ENCODE data around the gene FBF1.

Gene FBF1

DNA sequence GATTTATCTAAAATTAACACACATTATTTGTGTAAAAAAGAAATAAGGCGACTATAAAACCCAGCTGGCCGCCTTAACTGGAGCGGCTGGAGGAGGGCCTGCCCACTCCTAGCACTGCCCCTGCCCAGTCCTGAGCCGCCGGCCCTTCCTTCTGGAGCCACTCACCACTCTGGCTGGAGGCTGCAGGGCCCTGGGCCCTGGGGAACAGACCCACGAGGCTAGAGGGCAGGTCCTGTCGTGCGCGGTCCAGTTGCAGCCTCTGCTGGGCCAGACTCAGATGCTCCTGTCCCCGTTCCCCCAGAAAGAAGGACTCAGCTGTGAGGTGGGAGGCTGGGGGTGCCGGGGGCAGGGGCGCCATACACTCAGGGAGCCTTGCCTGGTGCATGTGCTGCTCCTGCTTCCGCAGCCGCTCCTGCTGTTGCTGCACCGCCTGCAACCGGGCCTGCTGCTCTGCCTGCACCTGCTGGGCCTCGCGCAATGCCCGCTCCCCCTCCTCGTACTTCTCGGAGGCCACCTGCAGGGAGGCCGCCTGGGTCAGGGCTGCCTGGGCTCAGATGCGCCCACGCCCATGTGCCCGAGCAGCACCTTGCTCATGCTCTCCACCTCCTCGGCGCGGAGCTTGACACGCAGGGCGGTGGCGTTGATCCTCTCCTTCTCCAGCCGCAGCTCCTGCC lies 27.2 kb downstream of the FBF1 start:
- H3K4me3 Mint-ChIP-seq = no peak overlapping the region
- H3K27me3 Mint-ChIP-seq (ENCODE audit: low read depth) = no peaks in the 10 kb centered on the region
- H3K4me1 Mint-ChIP-seq (ENCODE audit: low read depth) = peaks cover 2% of the 10 kb centered on the region
- no peak overlapping the region for H3K27ac Mint-ChIP-seq
- no peaks in the 10 kb centered on the region for H3K36me3 Mint-ChIP-seq (ENCODE audit: low read depth)
- no peaks in the 10 kb centered on the region for H3K9me3 Mint-ChIP-seq

DNA sequence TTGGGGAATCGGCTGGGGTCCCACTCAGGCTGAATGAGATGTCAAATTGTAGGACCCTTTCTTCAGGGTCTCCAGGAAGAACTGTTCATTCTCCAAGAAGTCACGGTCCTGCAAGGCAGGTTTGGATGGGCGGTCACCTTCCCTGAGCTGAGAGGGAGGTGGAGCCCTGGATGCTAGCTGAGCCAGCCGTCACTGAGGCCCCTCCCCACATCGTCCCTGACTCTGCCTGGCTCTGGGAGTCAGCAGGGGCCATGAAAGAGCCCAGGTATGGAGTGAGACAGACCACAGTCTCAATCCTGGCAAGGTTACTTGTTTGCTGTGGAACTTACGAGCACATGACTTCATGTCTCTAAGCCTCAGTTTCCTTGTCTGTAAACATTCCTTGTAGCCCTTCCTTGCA lies 30.1 kb downstream of the FBF1 start:
- H3K27me3 Mint-ChIP-seq (ENCODE audit: low read depth) = no peaks in the 10 kb centered on the region
- no peak overlapping the region for H3K4me3 Mint-ChIP-seq
- H3K27ac Mint-ChIP-seq = no peak overlapping the region
- no peaks in the 10 kb centered on the region for H3K36me3 Mint-ChIP-seq (ENCODE audit: low read depth)
- H3K4me1 Mint-ChIP-seq (ENCODE audit: low read depth) = peaks cover 6% of the 10 kb centered on the region
- no peaks in the 10 kb centered on the region for H3K9me3 Mint-ChIP-seq

DNA sequence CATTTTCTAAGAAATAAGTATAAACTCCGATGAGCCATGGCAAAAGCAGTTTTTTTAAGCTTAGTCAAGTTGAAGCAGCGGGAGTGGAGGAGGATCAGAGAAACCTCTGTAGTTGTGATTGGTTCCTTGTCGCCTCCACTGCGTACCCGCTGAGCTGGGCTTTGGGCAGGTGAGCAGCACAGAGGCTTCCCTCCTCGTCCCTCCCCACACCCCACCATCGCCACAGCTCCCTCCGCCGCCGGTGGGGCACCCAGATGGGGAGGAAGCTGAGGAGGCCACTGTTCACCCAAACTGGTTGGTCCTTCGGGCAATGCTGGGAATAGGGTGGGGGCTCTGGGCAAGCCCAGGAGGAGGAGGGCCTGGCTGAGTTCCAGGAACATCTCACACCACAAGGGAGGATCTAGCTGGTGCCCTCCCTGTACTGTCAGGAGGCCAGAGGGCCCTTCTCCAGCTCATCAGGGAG lies 31.0 kb downstream of the FBF1 start:
- no peak overlapping the region for H3K27ac Mint-ChIP-seq
- H3K4me3 Mint-ChIP-seq = no peak overlapping the region
- no peaks in the 10 kb centered on the region for H3K9me3 Mint-ChIP-seq
- H3K36me3 Mint-ChIP-seq (ENCODE audit: low read depth) = no peaks in the 10 kb centered on the region
- peaks cover 9% of the 10 kb centered on the region for H3K4me1 Mint-ChIP-seq (ENCODE audit: low read depth)
- H3K27me3 Mint-ChIP-seq (ENCODE audit: low read depth) = no peaks in the 10 kb centered on the region

DNA sequence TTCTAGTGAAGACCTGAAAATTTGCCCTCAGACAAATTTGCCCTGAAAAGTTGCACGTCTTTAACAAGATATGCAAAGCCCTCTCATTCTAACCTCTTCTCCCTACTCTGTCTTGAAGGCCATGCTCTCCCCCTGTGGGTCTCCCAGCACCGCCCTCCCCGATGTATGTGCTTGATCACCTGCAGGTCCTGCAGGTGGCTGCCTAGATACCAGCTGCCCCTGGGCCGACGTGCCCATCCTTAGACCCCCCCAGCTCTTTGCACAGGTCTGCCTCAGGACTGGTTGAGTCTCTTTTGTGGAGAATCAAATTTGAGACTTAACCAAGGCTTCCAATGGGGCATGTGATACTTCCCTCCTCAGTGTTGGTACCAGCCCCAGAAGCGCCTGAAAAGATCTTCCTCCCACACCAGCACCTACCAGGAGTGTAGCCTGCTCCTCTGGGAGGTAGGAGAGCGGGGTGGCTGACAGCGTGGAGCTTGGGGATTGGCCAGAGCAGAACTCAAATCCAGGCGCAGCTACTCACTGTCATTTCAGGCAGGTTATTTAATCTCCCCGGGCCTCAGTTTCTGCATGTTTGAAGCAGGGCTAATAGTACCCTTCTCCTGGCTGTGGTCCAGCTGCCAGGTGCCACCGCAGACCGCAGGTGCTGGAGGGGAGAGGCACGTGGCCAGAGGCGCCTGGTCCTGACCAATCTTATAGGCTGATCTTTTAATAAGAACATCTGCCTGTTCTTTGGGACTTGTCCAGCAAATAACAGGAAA lies 31.6 kb downstream of the FBF1 start:
- H3K27ac Mint-ChIP-seq = no peak overlapping the region
- H3K4me3 Mint-ChIP-seq = no peak overlapping the region
- H3K27me3 Mint-ChIP-seq (ENCODE audit: low read depth) = no peaks in the 10 kb centered on the region
- H3K4me1 Mint-ChIP-seq (ENCODE audit: low read depth) = peaks cover 9% of the 10 kb centered on the region
- no peaks in the 10 kb centered on the region for H3K36me3 Mint-ChIP-seq (ENCODE audit: low read depth)
- H3K9me3 Mint-ChIP-seq = no peaks in the 10 kb centered on the region

GRCh38 chr17:75908201-75908600 lies 32.6 kb downstream of the FBF1 start:
- Mint-ChIP-seq H3K27ac (no peak overlapping the region), H3K36me3 (ENCODE audit: low read depth) (peaks cover 3% of the 10 kb centered on the region), H3K4me1 (ENCODE audit: low read depth) (peaks cover 11% of the 10 kb centered on the region), H3K27me3 (ENCODE audit: low read depth) (no peaks in the 10 kb centered on the region), H3K4me3 (no peak overlapping the region), H3K9me3 (no peaks in the 10 kb centered on the region)

GRCh38 chr17:75906143-75906884 lies 34.5 kb downstream of the FBF1 start:
- H3K4me1 Mint-ChIP-seq (ENCODE audit: low read depth) = peaks cover 13% of the 10 kb centered on the region
- H3K9me3 Mint-ChIP-seq = no peaks in the 10 kb centered on the region
- H3K36me3 Mint-ChIP-seq (ENCODE audit: low read depth) = peaks cover 5% of the 10 kb centered on the region
- no peaks in the 10 kb centered on the region for H3K27me3 Mint-ChIP-seq (ENCODE audit: low read depth)
- peak overlapping the region; percentile 51 for H3K4me3 Mint-ChIP-seq
- peak overlapping the region; percentile 41 for H3K27ac Mint-ChIP-seq

DNA sequence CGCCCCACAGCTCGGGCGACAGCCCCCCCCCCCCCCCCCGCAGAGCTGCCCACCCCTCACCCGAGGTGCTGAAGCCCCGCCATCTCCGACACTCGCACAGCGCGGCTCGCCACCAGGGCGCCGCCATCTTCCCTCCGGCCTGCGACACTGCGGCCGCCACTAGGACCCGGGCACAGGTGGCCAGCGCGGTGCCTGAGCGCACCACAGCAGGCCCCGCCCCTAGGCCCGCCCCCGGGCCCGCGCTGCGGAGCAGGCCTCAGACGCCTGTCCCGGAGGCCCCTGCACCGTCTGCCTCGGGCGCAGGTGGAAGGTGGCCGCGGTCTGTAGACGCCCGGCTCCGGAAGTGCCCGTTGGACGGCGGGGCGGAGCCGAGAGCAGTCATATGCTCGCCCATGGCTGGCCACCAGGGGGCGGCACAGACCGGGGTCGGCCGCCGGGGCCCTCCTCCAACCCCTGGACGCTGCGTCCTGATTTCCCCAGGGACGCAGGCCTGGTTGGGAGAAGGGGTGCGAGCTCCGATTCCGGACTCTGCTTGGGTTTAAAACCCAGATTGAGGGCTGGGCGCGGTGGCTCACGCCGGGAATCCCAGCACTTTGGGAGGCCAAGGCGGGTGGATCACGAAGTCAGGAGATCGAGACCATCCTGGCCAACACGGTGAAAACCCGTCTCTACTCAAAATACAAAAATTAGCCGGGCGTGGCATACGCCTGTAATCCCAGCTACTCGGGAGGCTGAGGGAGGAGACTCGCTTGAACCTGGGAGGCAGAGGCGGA lies 35.9 kb downstream of the FBF1 start, which contains the start of gene MRPL38:
Gene MRPL38 (minus strand): TSS at position 136 of the 773 bp plus-strand sequence. CDS start 9 bp downstream, at position 127.
- H3K27me3 Mint-ChIP-seq (ENCODE audit: low read depth) = no peaks in the 10 kb centered on the region
- H3K27ac Mint-ChIP-seq = peak within 1 kb of the TSS; percentile 93
- peaks cover 13% of the 10 kb centered on the region for H3K4me1 Mint-ChIP-seq (ENCODE audit: low read depth)
- H3K9me3 Mint-ChIP-seq = no peaks in the 10 kb centered on the region
- H3K4me3 Mint-ChIP-seq = peak within 1 kb of the TSS; percentile 97
- peaks cover 5% of the 10 kb centered on the region for H3K36me3 Mint-ChIP-seq (ENCODE audit: low read depth)

DNA sequence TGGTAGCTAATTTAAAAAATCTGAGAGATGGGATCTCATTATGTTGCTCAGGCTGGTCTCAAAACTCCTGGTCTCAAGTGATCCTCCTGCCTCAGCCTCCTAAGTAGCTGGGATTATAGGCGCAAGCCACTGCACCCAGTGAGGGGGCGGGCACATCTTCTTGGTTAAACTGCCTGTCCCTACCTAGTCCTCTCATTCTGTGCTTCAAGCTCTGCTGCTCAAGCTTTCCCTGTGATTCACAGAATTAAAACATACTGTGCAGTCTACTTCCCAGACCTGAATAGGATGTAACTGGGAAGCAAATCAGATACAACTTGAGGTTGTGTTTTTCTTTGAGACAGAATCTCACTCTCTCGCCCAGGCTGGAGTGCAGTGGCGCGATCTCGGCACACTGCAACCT lies 38.4 kb downstream of the FBF1 start:
- Mint-ChIP-seq H3K36me3 (ENCODE audit: low read depth) (peaks cover 9% of the 10 kb centered on the region), H3K27me3 (ENCODE audit: low read depth) (no peaks in the 10 kb centered on the region), H3K9me3 (no peaks in the 10 kb centered on the region), H3K27ac (no peak overlapping the region), H3K4me3 (no peak overlapping the region), H3K4me1 (ENCODE audit: low read depth) (peaks cover 17% of the 10 kb centered on the region)

- Mint-ChIP-seq H3K9me3 (no peaks in the 10 kb centered on the region), H3K4me3 (no peak overlapping the region), H3K36me3 (ENCODE audit: low read depth) (peaks cover 9% of the 10 kb centered on the region), H3K27me3 (ENCODE audit: low read depth) (no peaks in the 10 kb centered on the region), H3K27ac (no peak overlapping the region), H3K4me1 (ENCODE audit: low read depth) (peaks cover 19% of the 10 kb centered on the region)
Measured at GRCh38 chr17:75901727-75902126, 39.1 kb downstream of the FBF1 start.

GRCh38 chr17:75900691-75901533 lies 39.9 kb downstream of the FBF1 start:
- peaks cover 15% of the 10 kb centered on the region for H3K4me1 Mint-ChIP-seq (ENCODE audit: low read depth)
- H3K27me3 Mint-ChIP-seq (ENCODE audit: low read depth) = no peaks in the 10 kb centered on the region
- no peak overlapping the region for H3K27ac Mint-ChIP-seq
- H3K4me3 Mint-ChIP-seq = no peak overlapping the region
- H3K9me3 Mint-ChIP-seq = no peaks in the 10 kb centered on the region
- H3K36me3 Mint-ChIP-seq (ENCODE audit: low read depth) = peaks cover 9% of the 10 kb centered on the region

GRCh38 chr17:75899767-75900468 lies 40.9 kb downstream of the FBF1 start:
- Mint-ChIP-seq H3K4me1 (ENCODE audit: low read depth) (peaks cover 21% of the 10 kb centered on the region), H3K27me3 (ENCODE audit: low read depth) (no peaks in the 10 kb centered on the region), H3K27ac (no peak overlapping the region), H3K4me3 (no peak overlapping the region), H3K9me3 (no peaks in the 10 kb centered on the region), H3K36me3 (ENCODE audit: low read depth) (peaks cover 11% of the 10 kb centered on the region)

DNA sequence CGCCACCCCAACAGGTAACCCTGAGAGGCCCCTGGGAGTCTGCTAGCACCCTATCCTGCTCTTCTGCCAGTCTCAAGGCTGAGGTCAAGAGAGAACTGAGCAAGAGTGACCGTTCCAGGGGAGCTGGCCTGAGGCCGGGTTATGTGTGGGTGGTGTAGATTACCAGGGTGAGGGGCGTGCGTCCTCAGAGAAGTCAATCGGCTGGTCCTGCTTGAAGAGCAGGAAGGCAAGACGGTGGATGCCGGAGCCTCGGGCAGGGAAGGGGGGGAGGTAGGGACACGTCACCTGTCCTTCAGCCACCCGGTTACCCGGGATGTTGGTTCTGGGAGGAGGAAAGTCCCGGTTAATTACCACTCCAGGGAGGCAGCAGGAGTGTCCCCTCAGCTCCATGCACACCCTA lies 41.5 kb downstream of the FBF1 start:
- no peaks in the 10 kb centered on the region for H3K9me3 Mint-ChIP-seq

DNA sequence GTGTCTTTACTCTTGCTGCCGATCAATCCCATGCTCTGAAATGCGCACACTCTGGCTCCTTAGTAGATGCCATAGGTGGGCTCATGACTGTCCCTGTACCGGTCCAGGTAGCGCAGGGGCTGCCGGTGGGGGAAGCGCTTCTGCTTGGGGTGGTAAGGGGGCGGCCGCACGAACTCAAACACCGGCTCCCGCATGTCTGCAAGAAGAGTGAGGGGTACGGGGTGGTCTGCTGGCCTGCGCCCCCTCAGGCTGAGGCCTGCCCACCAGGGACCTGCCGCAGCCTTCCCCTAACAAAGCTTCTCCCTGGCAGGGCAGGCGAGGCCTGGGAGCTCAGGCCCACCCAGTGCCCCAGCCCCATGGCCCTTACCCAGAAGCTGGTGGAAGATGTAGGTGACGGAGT lies 42.1 kb downstream of the FBF1 start:
- Mint-ChIP-seq H3K27me3 (ENCODE audit: low read depth) (no peaks in the 10 kb centered on the region), H3K9me3 (no peaks in the 10 kb centered on the region), H3K36me3 (ENCODE audit: low read depth) (peaks cover 11% of the 10 kb centered on the region), H3K4me1 (ENCODE audit: low read depth) (peaks cover 24% of the 10 kb centered on the region), H3K4me3 (no peak overlapping the region), H3K27ac (peak overlapping the region; percentile 15)

More for the DNA sequence above, 41.5 kb downstream of the FBF1 start:
- Mint-ChIP-seq H3K36me3 (ENCODE audit: low read depth) (peaks cover 11% of the 10 kb centered on the region), H3K27ac (no peak overlapping the region), H3K27me3 (ENCODE audit: low read depth) (no peaks in the 10 kb centered on the region), H3K4me3 (no peak overlapping the region), H3K4me1 (ENCODE audit: low read depth) (peaks cover 21% of the 10 kb centered on the region)

All from T-helper 1 cell treated with Interleukin-12 subunit alpha and Interleukin-12 subunit beta and Interleukin-4 antibody, amounts not matched to agents 30 μg/mL and 1 μg/mL, for 36 hours (primary cell).